GM18907 (cell line): ENCODE measurements around the gene SCAPER.
A peak's percentile ranks its signal among the peaks of the same experiment; 100 is the strongest.

Experiments used
- ATAC-seq: cut with Tn5 transposase; IDR thresholded peaks from one replicate; pipeline ENCODE4 v1.9.1; 2021; ENCODE audit warnings: mild to moderate bottlenecking, moderate library complexity; ENCODE audit not compliant: unreplicated experiment

Gene SCAPER, protein sequence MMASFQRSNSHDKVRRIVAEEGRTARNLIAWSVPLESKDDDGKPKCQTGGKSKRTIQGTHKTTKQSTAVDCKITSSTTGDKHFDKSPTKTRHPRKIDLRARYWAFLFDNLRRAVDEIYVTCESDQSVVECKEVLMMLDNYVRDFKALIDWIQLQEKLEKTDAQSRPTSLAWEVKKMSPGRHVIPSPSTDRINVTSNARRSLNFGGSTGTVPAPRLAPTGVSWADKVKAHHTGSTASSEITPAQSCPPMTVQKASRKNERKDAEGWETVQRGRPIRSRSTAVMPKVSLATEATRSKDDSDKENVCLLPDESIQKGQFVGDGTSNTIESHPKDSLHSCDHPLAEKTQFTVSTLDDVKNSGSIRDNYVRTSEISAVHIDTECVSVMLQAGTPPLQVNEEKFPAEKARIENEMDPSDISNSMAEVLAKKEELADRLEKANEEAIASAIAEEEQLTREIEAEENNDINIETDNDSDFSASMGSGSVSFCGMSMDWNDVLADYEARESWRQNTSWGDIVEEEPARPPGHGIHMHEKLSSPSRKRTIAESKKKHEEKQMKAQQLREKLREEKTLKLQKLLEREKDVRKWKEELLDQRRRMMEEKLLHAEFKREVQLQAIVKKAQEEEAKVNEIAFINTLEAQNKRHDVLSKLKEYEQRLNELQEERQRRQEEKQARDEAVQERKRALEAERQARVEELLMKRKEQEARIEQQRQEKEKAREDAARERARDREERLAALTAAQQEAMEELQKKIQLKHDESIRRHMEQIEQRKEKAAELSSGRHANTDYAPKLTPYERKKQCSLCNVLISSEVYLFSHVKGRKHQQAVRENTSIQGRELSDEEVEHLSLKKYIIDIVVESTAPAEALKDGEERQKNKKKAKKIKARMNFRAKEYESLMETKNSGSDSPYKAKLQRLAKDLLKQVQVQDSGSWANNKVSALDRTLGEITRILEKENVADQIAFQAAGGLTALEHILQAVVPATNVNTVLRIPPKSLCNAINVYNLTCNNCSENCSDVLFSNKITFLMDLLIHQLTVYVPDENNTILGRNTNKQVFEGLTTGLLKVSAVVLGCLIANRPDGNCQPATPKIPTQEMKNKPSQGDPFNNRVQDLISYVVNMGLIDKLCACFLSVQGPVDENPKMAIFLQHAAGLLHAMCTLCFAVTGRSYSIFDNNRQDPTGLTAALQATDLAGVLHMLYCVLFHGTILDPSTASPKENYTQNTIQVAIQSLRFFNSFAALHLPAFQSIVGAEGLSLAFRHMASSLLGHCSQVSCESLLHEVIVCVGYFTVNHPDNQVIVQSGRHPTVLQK (N-terminal part only)

GRCh38 chr15:76905013-76905839 is at the start of gene SCAPER:
SCAPER (minus strand) TSS chr15:76905340; CDS start chr15:76883817, 21,523 bp downstream.
- ATAC-seq, result peak; percentile 83

DNA sequence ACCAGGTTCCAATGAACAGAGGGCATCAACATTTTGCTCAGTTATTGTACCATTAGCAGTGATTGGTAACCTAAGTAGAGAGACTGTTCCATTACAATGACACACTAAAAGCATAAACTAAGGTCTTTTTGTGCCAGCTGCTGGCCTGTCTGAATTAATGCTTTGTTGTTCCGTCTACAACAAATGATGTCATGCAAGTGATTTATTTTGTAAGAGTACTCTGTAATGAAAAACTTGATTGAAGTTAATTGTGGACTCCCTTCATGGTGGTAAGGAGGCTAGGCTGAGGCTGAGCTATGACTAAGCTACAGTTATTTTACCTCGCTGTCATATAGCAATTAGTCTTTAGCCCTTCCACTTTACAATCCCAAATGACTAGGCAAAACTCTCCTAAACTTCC is 49.6 kb upstream of the SCAPER start:
- no peak for ATAC-seq

- ATAC-seq, result no peak
Measured at GRCh38 chr15:76953913-76954312, 48.8 kb upstream of the SCAPER start.

DNA sequence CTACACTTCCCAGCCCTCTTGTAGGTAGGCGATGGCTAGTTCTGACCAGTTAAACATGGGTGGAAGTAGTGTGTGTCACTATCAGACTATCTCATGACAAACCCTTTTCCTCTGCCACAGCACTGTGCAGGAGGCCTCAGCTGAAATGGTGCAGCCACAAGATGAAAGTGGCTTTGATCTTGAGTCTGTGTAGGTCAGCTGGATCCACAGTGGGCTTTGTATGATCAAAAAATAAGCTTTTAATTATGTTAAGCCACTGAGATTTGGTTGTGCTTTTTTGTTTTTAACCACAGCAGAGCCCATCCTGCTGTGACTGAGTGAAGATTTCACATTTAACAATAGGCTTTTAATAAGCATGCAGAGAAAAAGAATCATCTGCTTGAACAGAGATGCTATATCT is 46.1 kb upstream of the SCAPER start:
- no peak for ATAC-seq

DNA sequence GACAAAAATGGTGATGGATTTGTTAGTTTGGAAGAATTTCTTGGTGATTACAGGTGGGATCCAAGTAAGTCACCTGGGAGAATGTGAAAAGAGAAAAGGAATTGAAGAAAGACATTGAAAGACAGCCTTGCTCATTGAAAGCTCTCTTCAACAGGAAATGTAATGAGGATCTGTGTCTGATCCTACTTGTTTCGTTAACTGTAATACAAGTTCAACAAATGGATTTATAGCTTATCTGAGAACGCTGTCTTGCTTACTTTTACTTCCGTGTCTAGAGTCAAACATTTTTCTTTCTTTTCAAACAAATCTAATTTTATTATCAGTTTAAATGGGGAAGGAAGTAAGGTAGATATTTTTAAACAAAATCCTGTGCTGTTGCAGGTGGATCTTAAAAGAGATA is 42.3 kb upstream of the SCAPER start:
- ATAC-seq, result no peak

DNA sequence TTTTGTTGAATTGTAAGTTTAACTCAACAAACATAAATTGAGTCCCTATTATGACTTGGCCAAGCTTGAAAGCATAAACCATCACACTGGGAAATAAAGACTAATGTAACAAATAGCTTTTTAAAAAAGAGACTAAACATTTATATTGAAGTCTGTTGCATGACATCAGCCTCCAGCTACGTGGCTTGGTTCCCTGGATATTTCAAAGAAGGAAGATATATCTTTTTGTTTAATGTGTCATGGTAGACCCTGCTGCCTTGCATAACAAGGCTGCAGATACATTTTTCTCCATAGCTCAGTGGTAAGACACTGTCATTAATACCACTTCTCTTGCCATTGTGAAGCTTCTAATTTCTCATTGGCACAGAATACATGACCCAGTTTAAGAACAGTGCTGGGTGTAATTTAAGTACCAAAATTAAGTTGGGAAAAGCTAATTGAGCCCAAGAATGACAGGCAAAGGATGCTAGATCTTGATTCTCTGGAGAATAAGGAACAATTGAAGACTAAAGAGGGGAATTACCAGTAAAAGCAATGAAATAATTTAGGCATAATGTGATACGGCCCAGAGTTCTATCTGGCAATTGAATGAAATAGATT is 40.5 kb upstream of the SCAPER start:
- no peak for ATAC-seq

- ATAC-seq, result no peak
Measured at GRCh38 chr15:76942331-76942730, 37.2 kb upstream of the SCAPER start.

DNA sequence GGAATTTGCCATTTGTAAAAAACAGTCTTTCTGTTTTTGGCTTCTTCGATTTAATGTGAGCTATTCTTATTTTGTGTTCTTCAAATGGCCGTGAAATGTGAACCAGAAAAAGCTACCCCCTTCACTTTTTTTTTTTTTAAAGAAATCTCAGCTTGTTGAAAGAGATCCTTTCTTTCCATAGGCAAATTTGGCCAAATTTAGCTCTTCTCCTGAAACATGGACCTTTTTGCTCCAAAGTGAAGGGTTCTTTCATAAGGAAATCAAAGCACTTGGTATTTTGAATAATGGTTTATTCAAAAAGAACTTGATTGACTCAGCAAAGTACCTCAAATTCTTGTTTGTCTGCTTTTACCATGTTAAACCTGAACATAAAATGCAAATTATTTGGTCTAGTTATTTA is 36.5 kb upstream of the SCAPER start:
- no peak for ATAC-seq

- ATAC-seq, result no peak
Measured at GRCh38 chr15:76939715-76940114, 34.6 kb upstream of the SCAPER start.

- no peak for ATAC-seq
Measured at GRCh38 chr15:76938752-76939151, 33.6 kb upstream of the SCAPER start.

DNA sequence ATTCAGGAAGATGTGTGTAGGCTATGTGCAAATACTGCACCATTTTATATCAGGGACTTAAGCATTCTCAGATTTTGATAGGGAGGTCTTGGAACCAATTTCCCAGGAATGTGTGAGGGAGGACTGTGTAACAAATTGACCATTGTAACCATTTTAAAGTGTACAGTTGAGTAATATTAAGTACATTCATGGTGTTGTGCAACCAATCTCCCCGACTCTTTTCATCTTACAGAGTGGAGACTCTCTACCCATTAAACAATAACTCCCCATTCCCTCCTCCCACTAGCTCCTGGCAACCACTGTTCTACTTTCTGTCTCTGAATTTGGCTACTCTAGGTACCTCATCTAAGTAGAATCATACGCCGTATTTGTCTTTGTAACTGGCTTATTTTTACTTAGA is 31.5 kb upstream of the SCAPER start:
- ATAC-seq, result no peak

- no peak for ATAC-seq
Measured at GRCh38 chr15:76935620-76936019, 30.5 kb upstream of the SCAPER start.

DNA sequence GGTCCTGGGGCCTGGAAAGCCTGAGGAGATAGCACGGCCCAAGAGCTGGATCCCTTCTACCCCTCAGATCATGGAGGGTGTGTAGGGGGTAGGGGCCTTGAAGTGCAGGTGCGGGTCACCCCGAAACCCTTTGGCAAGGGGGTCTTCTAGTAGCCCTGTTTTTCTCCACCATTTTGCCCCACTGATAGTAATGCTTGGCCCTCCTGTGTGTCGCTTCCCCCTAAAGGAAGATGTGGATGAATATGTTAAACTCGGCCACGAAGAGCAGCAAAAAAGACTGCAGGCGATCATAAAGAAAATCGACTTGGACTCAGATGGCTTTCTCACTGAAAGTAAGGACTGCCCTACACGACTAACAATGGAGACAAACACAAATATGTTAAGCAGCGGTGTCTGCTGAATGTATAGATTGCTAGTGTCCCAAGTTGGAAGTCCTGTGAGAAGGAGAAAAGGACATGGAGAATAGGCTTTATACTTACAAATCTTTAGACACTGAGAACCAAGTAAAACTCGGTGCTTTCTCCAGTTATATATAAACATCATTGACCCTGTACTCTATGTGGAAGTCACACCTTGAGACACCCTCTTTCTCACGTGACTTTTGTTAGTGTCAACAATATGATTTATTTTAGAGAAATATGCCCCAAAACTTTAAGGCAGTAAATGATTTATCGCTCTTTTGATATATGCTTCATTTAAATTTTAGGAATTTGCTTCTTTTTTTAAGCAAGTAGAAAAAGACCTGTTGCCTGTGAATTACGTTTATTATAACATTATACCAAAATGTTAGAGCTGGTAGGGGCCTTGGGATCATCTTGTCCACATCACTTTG is 27.2 kb upstream of the SCAPER start:
- no peak for ATAC-seq

DNA sequence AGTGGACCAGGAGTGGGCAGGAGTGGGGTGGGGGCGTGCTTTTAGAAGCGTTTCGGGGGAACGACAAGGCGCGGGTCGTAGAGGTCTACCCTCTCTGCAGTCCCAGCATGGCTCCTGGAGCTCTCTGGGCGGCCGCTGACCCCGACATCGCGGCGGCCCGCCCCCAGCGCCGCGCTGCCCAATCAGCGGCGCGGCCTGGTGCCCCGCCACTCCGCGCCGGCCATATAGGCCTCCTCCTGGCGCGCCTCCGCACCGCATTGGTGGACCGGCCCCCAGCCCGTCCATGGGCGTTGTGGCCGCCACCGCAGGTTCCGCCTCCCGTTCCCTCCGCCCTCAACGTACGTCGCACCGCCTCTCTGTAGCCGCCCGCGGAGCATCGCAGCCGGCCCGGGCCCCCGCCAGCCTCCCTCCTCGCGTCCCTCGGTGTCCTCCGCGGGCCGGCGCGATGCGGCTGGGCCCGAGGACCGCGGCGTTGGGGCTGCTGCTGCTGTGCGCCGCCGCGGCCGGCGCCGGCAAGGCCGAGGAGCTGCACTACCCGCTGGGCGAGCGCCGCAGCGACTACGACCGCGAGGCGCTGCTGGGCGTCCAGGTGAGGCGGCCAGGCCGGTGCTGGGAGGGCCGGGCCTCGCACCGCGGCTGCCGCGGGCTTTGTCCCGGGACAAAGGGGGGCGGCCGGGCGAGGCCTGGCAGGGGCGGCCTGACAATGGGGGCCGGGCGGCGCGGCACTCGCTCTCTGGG is 26.4 kb upstream of the SCAPER start, which contains the start of gene RCN2:
Gene RCN2 (plus strand): TSS at position 353 of the 738 bp plus-strand sequence. CDS start 93 bp downstream, at position 446.
- peak; percentile 98 for ATAC-seq

DNA sequence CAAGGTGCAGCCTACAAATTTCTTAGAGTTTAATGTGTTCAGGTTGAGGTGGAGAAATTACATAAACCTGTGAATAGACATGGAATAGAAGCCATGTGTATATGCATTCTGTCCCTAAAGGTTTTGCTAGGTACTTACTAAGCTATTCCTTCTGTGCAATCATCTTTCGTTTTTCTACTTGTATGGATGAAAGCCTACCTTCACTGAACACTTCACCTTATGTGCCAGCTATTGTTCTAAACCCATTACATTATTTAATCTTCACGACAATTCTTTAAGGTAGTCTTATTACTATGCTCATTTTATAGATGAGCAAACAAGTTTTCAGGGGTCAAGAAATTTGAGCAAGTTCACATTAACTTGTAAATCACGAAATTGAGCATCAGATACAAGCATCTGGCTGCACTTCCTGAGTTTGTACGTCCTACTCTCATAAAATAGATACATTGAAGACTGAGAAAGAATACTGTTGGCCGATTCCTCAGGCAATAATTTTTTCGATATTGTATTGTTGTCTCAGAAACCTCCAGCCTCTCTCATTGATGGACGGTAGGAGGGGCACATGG is 25.8 kb upstream of the SCAPER start:
- ATAC-seq, result no peak

DNA sequence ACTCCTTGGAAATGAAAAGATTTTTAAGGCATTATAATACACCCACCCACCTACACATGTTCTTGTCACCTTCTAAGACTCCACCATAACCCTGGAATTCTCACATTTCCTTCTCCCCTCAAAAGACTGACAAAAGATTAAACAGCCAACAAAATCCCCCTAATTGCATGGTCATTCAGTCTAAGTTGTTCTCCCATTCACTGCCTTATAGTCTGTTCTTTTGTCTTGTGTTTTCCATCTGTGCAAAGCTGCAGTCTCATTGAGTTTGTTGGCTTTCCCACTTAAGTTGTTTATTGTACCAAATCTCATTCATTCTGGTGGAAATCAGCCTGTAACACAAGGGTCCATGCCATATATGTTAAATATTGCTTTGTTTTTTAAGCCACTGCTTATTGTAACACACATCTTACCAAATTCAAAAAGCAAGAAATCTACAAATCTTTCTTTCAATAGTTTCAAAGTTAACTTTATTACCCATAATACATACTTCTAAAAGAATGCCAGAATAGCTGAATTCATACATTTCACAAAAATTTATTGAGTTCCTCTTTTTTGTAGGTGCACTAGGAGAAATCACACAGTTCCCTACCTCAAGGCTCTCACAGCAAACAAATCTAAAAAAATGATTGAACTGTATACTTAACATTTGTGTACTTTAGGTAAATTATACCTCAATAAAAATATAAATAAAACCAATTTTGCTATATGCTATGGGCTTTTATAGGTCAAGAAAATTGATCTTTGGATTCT is 24.0 kb upstream of the SCAPER start:
- ATAC-seq, result no peak

GRCh38 chr15:76928201-76928600 is 23.1 kb upstream of the SCAPER start:
- no peak for ATAC-seq
